T1000 (cell line): ENCODE measurements around the gene DPYD.

ENCODE experiments used
- DNase-seq: peaks from one replicate; lab custom pipeline; 2025; ENCODE audit warnings: mixed read lengths; lab: John Stamatoyannopoulos, UW

The DPYD gene

DNA sequence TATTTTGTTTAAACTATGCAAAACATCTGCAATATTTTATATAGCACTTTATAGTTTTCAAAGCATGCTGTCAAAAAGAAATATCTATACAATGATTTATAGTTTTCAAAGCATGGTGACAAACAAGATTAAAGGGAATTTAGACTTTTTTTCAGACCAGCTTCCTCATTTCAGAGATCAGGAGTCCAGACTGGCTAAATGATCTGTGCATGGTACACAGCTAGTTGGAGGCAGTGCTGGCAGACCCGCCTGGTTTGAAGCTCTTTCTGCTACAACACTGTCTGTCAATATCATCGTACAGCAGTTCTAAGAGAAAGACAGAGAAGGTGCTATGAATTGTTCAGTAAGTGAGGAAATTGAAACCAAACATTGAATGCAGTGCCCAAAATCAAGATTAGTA, 720.2 kb downstream of the DPYD start:
- DNase-seq = no peak

DNA sequence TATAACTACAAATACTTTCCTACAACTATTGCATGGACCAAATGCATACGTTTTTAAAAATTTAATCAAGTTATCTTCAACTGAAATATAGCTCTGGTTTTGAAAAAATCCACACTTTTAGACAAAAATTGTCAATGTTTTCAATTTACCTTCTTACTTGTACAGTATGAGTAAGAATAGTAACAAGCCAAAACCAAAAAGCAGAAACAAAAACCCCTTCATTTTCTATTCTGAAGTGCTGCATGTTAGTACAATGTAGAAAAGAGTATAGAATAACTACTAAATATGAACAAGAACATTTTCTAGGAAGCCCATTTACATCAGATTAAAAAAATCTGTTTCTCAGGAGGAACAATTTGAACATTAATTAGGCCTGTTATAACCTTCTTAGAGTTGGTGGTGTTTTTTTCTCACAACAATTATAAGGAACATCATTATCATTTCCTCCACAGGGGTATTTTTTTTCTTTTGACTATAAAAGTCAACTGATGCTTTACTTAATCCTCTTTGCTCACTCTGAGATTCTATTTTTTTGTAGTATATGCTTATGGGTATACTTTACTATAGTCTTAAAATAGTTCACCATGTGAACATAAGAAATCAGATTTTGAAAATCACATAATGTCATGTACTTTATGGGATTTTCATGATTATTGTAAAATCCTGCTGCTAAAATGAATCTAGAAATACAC, 723.9 kb downstream of the DPYD start:
- DNase-seq = no peak

DNA sequence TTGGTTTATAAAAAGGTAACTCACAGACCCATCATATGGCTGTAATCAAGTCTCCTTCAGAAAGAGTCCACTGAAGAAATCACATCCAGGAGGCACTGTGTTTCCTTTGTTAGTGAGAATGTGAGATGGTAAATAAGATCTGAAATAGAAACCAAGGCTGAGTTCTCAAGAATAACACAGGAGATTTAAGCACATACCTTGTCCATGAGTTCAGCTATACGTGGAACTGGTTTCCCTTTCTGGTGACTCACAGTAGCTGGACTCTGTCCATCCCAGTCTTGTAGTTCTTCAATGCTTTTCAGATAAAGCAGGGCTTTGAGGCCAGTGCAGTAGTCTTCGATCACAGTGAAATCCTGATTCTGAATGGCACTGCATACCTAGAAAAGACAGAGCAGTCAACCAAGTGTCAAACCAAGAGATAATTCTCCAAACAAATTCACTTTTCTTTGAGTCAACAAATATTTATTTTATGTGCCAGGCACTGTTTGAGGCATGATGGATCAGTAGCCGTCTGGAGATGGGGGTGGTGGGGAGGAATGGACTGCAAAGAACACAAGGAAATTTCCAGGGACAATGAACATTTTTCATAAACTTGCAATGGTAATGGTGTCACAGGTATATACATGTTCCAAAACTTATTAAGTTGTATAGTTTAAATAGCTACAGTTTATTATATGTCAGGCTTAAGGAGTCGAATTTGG, 727.8 kb downstream of the DPYD start:
- peak; percentile 24 for DNase-seq

- DNase-seq = no peak
These were observed 730.5 kb downstream of the DPYD start for GRCh38 chr1:97190326-97190725.

DNA sequence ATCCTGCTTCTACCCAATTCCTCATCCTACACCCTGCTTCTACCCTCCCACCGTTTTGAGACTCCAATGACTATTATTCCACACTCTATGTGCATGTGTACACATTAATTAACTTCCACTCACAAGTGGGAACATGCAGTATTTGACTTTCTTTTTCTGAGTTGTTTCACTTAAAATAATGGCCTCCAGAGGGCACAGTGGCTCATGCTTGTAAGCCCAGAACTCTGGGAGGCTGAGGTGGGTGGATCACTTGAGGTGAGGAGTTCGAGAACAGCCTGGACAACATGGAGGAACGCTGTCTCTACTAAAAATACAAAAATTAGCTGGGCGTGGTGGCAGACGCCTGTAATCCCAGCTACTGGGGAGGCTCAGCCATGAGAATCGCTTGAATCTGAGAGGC, 734.5 kb downstream of the DPYD start:
- no peak for DNase-seq

DNA sequence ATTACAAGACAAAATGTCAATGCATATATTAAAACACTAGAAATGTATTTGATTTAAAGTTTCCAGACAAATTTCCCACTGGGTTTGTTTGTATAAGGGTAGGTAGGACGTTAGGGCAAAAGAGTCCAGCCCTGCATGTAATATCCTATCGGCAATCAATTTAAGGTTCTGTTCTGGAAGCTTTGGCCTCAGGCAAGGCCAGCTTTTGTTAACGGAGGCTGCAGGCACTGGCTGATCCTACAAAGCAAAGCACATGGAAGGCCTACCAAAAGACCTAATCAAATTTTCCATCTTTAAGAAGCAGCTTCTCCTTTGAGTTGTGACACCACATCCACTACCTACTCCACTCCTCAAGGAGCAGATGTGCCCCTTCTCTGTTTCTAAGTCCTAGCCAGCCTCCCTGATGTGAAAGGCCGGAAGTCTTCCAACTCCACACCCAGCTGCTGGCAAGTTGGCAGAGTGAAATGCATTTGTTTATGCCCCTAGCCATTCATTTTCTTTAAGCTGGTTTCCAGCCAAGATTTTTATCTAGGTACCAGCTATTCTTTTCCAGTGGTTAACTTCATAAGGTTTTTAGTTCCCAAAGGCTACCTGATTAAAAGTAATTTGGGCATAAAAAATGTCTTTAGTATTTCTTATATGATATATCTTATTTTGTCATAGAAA, 746.7 kb downstream of the DPYD start:
- DNase-seq = no peak

GRCh38 chr1:97170300-97170699, 750.5 kb downstream of the DPYD start:
- DNase-seq = no peak

DNA sequence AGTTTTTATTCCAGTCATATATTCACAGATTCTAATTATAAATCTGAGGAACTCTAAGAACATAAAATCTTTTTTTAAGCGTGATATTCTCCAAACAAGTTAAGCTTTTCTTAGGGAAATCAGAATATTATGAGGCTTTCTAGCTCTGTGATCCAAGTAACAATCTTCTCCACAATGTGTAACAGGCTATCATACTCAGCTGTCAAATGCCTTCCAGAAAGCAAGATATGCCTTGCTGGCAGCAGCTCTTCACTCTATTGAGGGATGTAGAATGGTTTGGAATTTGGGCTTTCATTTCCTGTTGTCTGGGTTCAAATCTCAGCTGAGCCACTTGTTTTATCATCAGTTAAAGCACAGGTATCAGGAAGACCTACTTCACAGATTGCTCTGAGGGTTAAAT, 752.8 kb downstream of the DPYD start:
- DNase-seq = no peak

DNA sequence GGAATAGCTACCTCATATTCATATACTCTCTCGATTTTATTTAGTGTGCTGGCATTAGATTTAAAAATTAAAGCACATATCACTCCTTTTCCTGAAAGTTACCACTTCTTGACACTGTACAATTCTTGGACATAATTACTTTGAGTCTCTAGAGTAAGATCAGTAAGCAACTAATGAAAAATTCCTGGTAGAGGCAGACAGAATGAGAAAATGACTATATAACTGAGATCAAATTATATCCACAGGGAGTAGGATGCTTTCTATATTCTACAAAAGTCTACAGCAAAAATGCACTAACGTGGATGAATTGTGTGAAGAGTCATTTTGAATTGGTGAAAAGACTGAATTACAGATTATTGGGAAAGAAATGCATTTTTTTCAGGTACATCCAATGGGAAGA, 753.6 kb downstream of the DPYD start:
- DNase-seq = no peak

DNA sequence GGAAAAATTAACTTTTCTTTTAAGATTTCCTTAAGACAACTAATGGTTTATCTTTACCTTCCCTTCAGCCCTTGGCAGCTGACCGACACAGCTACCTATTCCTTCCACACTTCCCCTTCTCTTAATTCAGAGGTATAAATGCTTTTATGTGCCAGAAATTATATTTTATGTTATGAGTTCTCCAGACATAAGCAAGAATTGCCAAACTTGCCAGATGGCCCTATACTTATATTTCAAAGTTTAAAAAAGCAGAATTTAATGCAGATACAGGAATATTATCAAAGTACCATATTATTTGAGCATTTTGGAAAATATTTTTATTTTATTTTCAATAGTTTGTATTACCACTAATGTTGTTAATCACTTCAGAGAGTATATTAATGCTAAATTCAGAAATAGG, 754.2 kb downstream of the DPYD start:
- no peak for DNase-seq

GRCh38 chr1:97164276-97164639, 756.6 kb downstream of the DPYD start:
- no peak for DNase-seq

DNA sequence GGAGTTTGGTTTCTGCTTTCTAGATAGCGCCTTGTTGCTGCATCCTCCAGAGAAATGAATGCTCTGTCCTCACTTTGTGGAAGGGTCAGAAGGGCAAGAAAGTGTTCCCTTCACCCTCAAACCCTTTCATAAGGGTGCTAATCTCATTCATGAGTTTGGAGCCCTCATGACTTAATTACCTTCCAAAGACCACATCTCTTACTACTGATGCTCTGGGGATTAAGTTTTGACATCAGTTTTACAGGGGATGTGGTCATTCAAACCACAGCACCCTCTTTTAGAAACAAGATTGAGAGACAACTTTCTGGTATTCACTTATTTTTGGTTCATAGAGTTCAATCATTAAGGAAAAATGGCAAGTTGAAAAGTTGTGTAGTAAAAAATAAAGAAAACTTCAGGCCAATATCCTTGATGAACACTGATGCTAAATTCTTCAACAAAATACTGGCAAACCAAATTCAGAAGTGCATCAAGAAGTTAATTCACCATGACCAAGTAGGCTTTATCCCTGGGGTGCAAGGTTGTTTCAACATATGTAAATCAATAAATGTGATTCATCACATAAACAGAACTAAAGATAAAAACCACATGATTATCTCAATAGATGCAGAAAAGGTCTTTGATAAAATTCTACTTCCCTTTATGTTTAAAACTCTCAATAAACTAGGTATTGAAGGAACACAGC, 757.1 kb downstream of the DPYD start:
- DNase-seq = no peak

- no peak for DNase-seq
These were observed 760.0 kb downstream of the DPYD start for GRCh38 chr1:97160818-97161217.

- DNase-seq = no peak
These were observed 761.5 kb downstream of the DPYD start for GRCh38 chr1:97159342-97159741.

DNA sequence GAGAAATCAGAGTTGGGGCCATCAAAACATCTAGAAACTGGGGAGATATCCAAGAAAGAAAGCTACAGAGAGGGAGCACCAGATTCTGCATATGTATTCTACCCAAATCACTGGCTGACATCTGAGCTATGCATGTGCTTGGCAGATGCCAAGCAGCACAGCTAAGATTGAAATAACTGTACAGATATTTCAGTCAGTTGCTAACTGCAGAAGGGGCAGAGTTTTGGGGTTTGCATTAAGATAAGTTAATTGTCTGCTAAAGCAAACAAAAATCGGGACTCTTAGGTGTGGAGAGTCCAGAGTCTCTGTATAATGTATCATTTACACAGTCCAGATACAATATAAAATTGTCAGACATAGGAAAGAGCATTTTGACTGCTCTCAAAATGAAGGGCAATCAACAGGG, 762.1 kb downstream of the DPYD start:
- no peak for DNase-seq

GRCh38 chr1:97157991-97158390, 762.8 kb downstream of the DPYD start:
- no peak for DNase-seq

GRCh38 chr1:97151651-97152050, 769.2 kb downstream of the DPYD start:
- no peak for DNase-seq

DNA sequence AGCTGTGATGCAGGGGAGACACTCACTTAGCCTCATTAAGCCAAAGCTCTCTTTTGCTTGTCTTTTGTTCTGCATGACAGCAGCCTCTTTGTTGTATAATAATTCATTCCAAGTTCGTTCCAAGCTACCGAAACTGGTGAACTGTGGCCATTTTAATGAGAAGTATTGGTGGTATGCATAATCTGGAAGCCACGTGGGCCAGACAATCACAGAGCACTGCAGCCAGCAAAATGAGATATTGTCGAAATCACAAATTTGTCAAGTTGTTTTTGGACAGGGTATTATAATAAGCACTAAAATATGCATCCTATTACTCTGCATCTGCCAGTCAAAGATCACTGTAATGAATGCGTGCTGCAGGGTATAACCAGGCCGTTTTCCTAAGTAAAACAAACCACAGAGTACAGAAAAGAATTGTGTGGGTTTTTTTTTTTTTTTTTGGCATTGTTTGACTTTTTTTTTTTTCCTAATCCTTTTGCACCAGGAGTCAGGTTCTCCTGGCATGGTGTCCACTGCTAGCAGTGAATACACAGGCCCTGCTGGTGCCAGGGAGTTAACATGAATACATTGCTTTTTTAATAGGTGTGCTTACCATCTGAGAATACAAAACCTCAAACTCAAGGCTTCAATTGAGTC, 775.4 kb downstream of the DPYD start:
- no peak for DNase-seq

DNA sequence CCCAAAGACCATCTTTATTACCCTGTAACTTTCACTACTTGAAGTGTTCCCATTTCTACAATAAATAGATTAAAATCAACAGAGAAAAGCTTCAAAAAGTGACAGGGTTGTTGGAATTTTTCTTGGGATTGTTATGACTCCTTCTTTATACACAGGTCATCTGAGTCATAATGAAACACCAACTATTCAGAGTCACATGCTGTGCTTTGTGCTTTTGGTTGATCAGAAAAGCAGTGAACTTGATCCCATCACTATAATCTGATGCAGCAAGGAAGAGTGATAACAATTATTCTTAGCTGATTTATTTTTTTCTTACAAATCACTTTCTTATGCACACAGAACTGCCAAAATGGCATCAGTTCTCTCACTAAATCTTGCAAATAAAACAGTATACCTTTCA, 776.3 kb downstream of the DPYD start:
- no peak for DNase-seq

DNA sequence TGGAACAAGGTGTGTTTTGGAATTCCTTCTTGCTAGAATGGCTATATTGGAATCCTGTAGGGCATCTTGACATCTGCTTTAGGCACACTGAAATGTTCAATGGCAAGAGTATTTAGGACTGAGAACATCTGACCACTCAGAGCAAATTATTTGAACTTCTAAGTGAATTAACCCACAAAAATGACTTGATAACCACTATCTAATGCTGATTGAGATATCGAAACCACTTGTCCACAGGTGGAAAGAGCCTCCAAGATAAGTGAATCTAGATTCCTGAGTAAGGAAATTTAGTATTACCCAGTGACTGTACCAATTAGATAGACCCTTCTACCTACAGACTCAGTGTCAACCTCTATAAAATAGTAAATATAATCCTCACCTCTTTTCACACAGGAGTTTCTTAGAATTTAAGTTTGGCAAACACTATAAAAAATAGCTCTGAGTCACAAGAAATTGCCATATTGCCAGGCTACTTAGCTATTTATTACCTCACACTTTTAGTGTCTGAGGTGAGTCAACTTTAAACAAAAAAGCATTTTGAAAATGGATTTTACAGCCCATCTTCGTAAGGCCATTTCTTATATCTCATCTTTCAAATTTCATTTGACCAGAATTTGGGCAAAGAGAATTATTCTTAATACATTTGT, 777.5 kb downstream of the DPYD start:
- no peak for DNase-seq

GRCh38 chr1:97140611-97141010, 780.2 kb downstream of the DPYD start:
- no peak for DNase-seq

DNA sequence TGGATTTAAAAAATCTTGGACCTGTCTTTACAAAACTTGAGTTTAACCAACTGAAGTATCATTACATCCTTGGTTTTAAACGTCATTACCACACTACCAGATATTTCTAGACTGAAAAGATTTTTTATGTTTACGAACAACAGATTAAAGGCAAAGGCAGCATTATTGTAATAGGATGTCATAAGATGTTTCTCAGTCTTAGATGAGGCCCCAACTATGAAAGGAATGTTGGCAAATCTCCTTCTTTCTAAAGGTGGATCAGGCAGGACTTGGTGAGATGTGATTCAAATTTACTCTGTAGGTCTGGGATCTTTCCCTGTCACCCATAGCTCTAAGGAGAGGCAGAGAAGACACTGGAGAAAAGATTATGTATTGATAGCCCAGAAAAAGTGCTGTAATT, 781.3 kb downstream of the DPYD start:
- DNase-seq = no peak
